GM12891 (cell line): ENCODE data around the gene TBC1D10B.

Source experiments
- POLR2A ChIP-seq: IDR thresholded peaks from 2 replicates; pipeline ENCODE4 v1.6.1; 2011; ENCODE audit warnings: low read depth, low read length, control low read depth
- POLR2AphosphoS5 ChIP-seq: IDR thresholded peaks from 2 replicates; pipeline ENCODE4 v1.6.1; 2011; ENCODE audit warnings: low read depth, low read length, control low read depth

DNA sequence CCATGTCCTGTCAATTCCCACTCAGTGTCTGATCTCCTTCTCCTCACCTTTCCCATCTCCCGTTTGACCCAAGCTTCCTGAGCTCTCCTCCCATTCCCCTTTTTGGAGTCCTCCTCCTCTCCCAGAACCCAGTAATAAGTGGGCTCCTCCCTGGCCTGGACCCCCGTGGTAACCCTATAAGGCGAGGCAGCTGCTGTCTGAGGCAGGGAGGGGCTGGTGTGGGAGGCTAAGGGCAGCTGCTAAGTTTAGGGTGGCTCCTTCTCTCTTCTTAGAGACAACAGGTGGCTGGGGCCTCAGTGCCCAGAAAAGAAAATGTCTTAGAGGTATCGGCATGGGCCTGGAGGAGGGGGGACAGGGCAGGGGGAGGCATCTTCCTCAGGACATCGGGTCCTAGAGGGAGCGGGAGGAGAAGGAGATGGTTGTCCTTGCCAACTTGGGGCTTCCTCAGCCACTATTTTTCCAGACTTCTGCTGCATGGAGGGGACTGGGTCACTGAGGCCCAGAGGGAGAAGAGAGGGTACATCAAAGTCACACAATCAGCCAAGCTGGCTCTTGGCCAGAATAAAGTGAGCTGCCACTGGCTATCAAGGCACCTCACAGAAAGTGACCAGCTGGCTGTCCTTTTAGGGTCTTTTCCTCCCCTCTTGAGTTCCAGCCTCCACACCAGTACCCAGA, 1.9 kb upstream of the TBC1D10B start:
- TF ChIP-seq POLR2AphosphoS5 (no peak), POLR2A (no peak)
